B cell (primary cell): ENCODE data around the gene PRRT3. TPM values are rescaled to one million over a fixed set of nuclear protein-coding genes. Genes with fewer than 3 reads are reported as not detected.

Experiments used
- ATAC-seq: fragments of 200-7000 bp; cut with Tn5 transposase; one replicate; pipeline ENCODE4 v1.10.0; 2021; ENCODE audit warnings: low read depth, mild to moderate bottlenecking, moderate number of reproducible peaks, moderate library complexity
- CTCF ChIA-PET: fragments of 350-600 bp; sonication (Branson Sonifier 250); formaldehyde crosslinking; loops from one replicate; lab custom pipeline; 2021; ENCODE audit warnings: antibody characterized with exemption, inconsistent platforms; lab: Charles Lee
- POLR2A ChIA-PET: fragments of 350-600 bp; sonication (Branson Sonifier 250); formaldehyde crosslinking; loops from one replicate; lab custom pipeline; 2021; ENCODE audit warnings: antibody characterized with exemption; lab: Charles Lee
- DNase-seq: peaks from one replicate; pipeline ENCODE4 v3.0.0; 2013
- H2AFZ ChIP-seq: 2 replicates; pipeline ENCODE4 v1.6.1; 2012; ENCODE audit warnings: mild to moderate bottlenecking, low read depth, low read length; ENCODE audit not compliant: insufficient read depth, poor library complexity, severe bottlenecking
- H3K27ac ChIP-seq, 2 donors: 1 replicate in 1 of 2; 2 replicates in 1 of 2; pipeline ENCODE4 v1.5.1; 2012 to 2013; ENCODE audit warnings: low read length in 2 of 2, mild to moderate bottlenecking in 2 of 2, moderate library complexity in 1 of 2
- H3K27me3 ChIP-seq, 4 experiments: fragments of 200-600 bp in 1 of 4; sonication (generic) in 1 of 4; replicated peaks in 1 of 4; 1 replicate in 2 of 4; 2 replicates in 2 of 4; pipeline versions ENCODE4 v1.6.1 to v1.7.0; 2013 to 2016; ENCODE audit warnings: low read length in 3 of 4, mild to moderate bottlenecking in 2 of 4, mixed read lengths in 1 of 4, moderate library complexity in 1 of 4; ENCODE audit not compliant: insufficient read depth in 4 of 4, control insufficient read depth in 3 of 4; ENCODE audit errors: control extremely low read depth in 1 of 4
- H3K36me3 ChIP-seq, 2 experiments: replicated peaks in 1 of 2; 1 replicate in 1 of 2; 2 replicates in 1 of 2; pipeline versions ENCODE4 v1.6.1 to v1.7.1; 2013; ENCODE audit warnings: low read length in 1 of 2; ENCODE audit not compliant: insufficient read depth in 2 of 2, control insufficient read depth in 1 of 2; ENCODE audit errors: control extremely low read depth in 1 of 2, extremely low read depth in 1 of 2
- H3K4me1 ChIP-seq, 2 donors: fragments of 200-600 bp in 1 of 2; sonication (generic) in 1 of 2; 1 replicate in 1 of 2; 2 replicates in 1 of 2; pipeline versions ENCODE4 v1.5.1 to v1.6.1; 2013 to 2017; ENCODE audit warnings: low read length in 2 of 2; ENCODE audit not compliant: control insufficient read depth in 2 of 2, insufficient read depth in 2 of 2
- H3K4me2 ChIP-seq: replicated peaks from 2 replicates; pipeline ENCODE3; 2012; ENCODE audit warnings: mild to moderate bottlenecking, low read depth, low read length; ENCODE audit not compliant: poor library complexity, severe bottlenecking
- H3K4me3 ChIP-seq, 5 experiments: fragments of 200-600 bp in 1 of 5; sonication (generic) in 1 of 5; 1 replicate in 3 of 5; 2 replicates in 2 of 5; pipeline versions ENCODE4 v1.5.1 to v1.7.0; 2011 to 2016; ENCODE audit warnings: low read length in 4 of 5, mild to moderate bottlenecking in 4 of 5, low read depth in 2 of 5, control low read depth in 1 of 5, moderate library complexity in 1 of 5; ENCODE audit not compliant: insufficient read depth in 1 of 5; ENCODE audit errors: control extremely low read depth in 1 of 5, extremely low read depth in 1 of 5
- H3K79me2 ChIP-seq: fragments of 200-600 bp; sonication (generic); one replicate; pipeline ENCODE4 v1.6.0; 2016; ENCODE audit warnings: low read length; ENCODE audit not compliant: control insufficient read depth, insufficient read depth
- H3K9ac ChIP-seq: fragments of 200-600 bp; sonication (generic); 2 replicates; pipeline ENCODE4 v1.6.1; 2017; ENCODE audit warnings: mild to moderate bottlenecking, low read length, moderate library complexity
- H3K9me3 ChIP-seq, 3 donors: one replicate each; pipeline versions ENCODE4 v1.6.1 to v1.7.1; 2013; ENCODE audit warnings: low read length in 2 of 3; ENCODE audit not compliant: control insufficient read depth in 2 of 3, insufficient read depth in 1 of 3; ENCODE audit errors: control extremely low read depth in 1 of 3
- H4K20me1 ChIP-seq: 2 replicates; pipeline ENCODE4 v1.6.0; 2012; ENCODE audit warnings: mild to moderate bottlenecking, low read length; ENCODE audit not compliant: insufficient read depth, control insufficient read depth, poor library complexity, severe bottlenecking
- H3K27ac Mint-ChIP-seq: one replicate; pipeline ENCODE4 v1.8.0; 2021; ENCODE audit warnings: mixed read lengths
- H3K27me3 Mint-ChIP-seq: one replicate; pipeline ENCODE4 v1.8.0; 2021; ENCODE audit warnings: mixed read lengths
- H3K4me1 Mint-ChIP-seq: one replicate; pipeline ENCODE4 v1.8.0; 2021; ENCODE audit warnings: mixed read lengths
- H3K4me3 Mint-ChIP-seq: one replicate; pipeline ENCODE4 v1.8.0; 2021; ENCODE audit warnings: mixed read lengths
- H3K9me3 Mint-ChIP-seq: one replicate; pipeline ENCODE4 v1.8.0; 2022; ENCODE audit warnings: mixed read lengths; ENCODE audit not compliant: insufficient read depth
- CTCF ChIP-seq: fragments of 200-600 bp; IDR thresholded peaks from one replicate; pipeline ENCODE4 v1.8.0; 2022; ENCODE audit warnings: antibody characterized with exemption, mild to moderate bottlenecking
- EZH2 ChIP-seq: IDR thresholded peaks from 2 replicates; pipeline ENCODE4 v1.6.1; 2012; ENCODE audit warnings: borderline replicate concordance, low read depth, mild to moderate bottlenecking, moderate library complexity, low read length; ENCODE audit not compliant: insufficient read depth, poor library complexity, severe bottlenecking
- WGBS: methylation state at CpG from one replicate; pipeline ENCODE4 v1.1.5; 2013; ENCODE audit warnings: missing lambda C conversion rate; ENCODE audit not compliant: insufficient coverage; 5-methylcytosine and 5-hydroxymethylcytosine counted together
- intact Hi-C: fragments of 100-400 bp; cut with micrococcal nuclease; formaldehyde crosslinking; loops from one replicate; pipeline ENCODE4 v1.10.0; 2022
- polyA plus RNA-seq: library from polyadenylated mRNA; depleted of rRNA; stranded (reverse); fragments of >200 nt; gene quantifications from 2 replicates; pipeline ENCODE4 v1.2.3, GENCODE V29; 2012
- total RNA-seq, 2 donors: library from RNA; stranded (reverse); fragments of 120-200 nt in 1 of 2; gene quantifications; 1 replicate in 1 of 2; 2 replicates in 1 of 2; pipeline versions ENCODE4 v1.2.3 to v1.2.4, GENCODE V29; 2013 to 2022

Gene PRRT3
- total and polyA plus RNA-seq, 2 donors (not counting 1 experiment from before 2014, with no cell fraction given): 1.7 to 3.9 TPM

- Histone ChIP-seq H3K9me3 (no peaks in the 10 kb centered on the region), H3K4me1 (peaks cover 0 to under 1% of the 10 kb centered on the region in 2 donors), H3K36me3 (peaks cover 9 to 36% of the 10 kb centered on the region in 2 experiments), H2AFZ (no peak overlapping the region), H3K27ac (no peak overlapping the region), H3K4me2 (no peak overlapping the region), H4K20me1 (peaks cover 32% of the 10 kb centered on the region), H3K79me2 (peaks cover 49% of the 10 kb centered on the region), H3K27me3 (no peaks in the 10 kb centered on the region), H3K4me3 (no peak overlapping the region), H3K9ac (no peak overlapping the region)
- no peak overlapping the region for H3K27ac Mint-ChIP-seq
- no peak for DNase-seq
- H3K4me3 Mint-ChIP-seq: no peak overlapping the region
- no peaks in the 10 kb centered on the region for H3K27me3 Mint-ChIP-seq
- no peak for ATAC-seq
- intact Hi-C loops: loop anchor here (10.0 kb wide), 1 partner anchor 225 kb away; no protein-coding TSS in a partner anchor
- 100% methylated on average over 1 of the region's 2 CpGs for WGBS
- ChIA-PET POLR2A (no interaction called here), CTCF (interaction anchor here (0.6 kb wide), 1 partner anchor 44 kb away, joined by 6 read pairs; no protein-coding TSS in a partner anchor)
- H3K4me1 Mint-ChIP-seq: peaks cover 10% of the 10 kb centered on the region
- H3K9me3 Mint-ChIP-seq: no peaks in the 10 kb centered on the region
- TF ChIP-seq EZH2 (no peak), CTCF (no peak)
These were observed 28.0 kb upstream of the PRRT3 start for GRCh38 chr3:9980251-9980650.

- Histone ChIP-seq H3K4me1 (no peaks in the 10 kb centered on the region), H3K4me3 (no peak overlapping the region), H4K20me1 (peaks cover 27% of the 10 kb centered on the region), H3K27ac (no peak overlapping the region), H3K79me2 (peaks cover 38% of the 10 kb centered on the region), H3K4me2 (no peak overlapping the region), H2AFZ (no peak overlapping the region), H3K36me3 (peaks cover 11 to 45% of the 10 kb centered on the region in 2 experiments), H3K27me3 (no peaks in the 10 kb centered on the region), H3K9me3 (no peaks in the 10 kb centered on the region), H3K9ac (no peak overlapping the region)
- Mint-ChIP-seq H3K9me3 (no peaks in the 10 kb centered on the region), H3K27ac (no peak overlapping the region), H3K4me1 (peaks cover 8% of the 10 kb centered on the region), H3K4me3 (no peak overlapping the region), H3K27me3 (no peaks in the 10 kb centered on the region)
- CTCF ChIA-PET: interaction anchor here (0.6 to 0.7 kb wide), 2 partner anchors 247 to 282 kb away, joined by 3 to 4 read pairs; no protein-coding TSS in a partner anchor
- TF ChIP-seq EZH2 (no peak), CTCF (no peak)
- intact Hi-C loops: no loop called here
- WGBS: 95% methylated on average over 4 of the region's 8 CpGs
- no peak for ATAC-seq
- POLR2A ChIA-PET: interaction anchor here (0.6 kb wide), 1 partner anchor 310 kb away, joined by 6 read pairs; no protein-coding TSS in a partner anchor
- no peak for DNase-seq
These were observed 26.6 kb upstream of the PRRT3 start for GRCh38 chr3:9978710-9979305.
